ENCODE measurements around the gene FAAH.

- TF ChIP-seq TAF1 (IDR thresholded peaks at IDR 0.05; ENCODE audit: borderline replicate concordance, low read depth, low read length) (no peak), POLR2AphosphoS5 (IDR thresholded peaks at IDR 0.05; ENCODE audit: low read depth, low read length) (no peak)
Observed at GRCh38 chr1:46459315-46459714, 65.2 kb downstream of the FAAH start.
